H1 (cell line): Measurements from ENCODE around the gene ARID1B. TPM values are rescaled to one million over a fixed set of nuclear protein-coding genes. Genes with fewer than 3 reads are reported as not detected.
A peak's percentile ranks its signal among the peaks of the same experiment; 100 is the strongest.

ENCODE experiments used
- CTCF ChIA-PET: fragments of 300-600 bp; sonication (Branson Sonifier 250); formaldehyde crosslinking; loops from one replicate; lab custom pipeline; 2021; ENCODE audit not compliant: partially characterized antibody; lab: Charles Lee
- POLR2A ChIA-PET: fragments of 300-600 bp; sonication (Branson Sonifier 250); formaldehyde crosslinking; loops from one replicate; lab custom pipeline; 2021; ENCODE audit warnings: inconsistent platforms; ENCODE audit not compliant: partially characterized antibody; lab: Charles Lee
- DNase-seq, 2 experiments: peaks; one replicate each; pipeline versions ENCODE4 v3.0.0 to v3.0.0-alpha.2; 2010 to 2022; ENCODE audit warnings: low spot score in 2 of 2, low read depth in 1 of 2, mixed read lengths in 1 of 2
- FAIRE-seq: peaks from 2 replicates; lab custom pipeline; 2011; peaks lifted over from hg19 to GRCh38; lab: Jason Lieb, UNC
- H2AFZ ChIP-seq: 2 replicates; pipeline ENCODE4 v1.8.1; 2012; ENCODE audit warnings: low read length, inconsistent platforms
- H2AK5ac ChIP-seq: 2 replicates; pipeline ENCODE4 v1.6.1; 2013; ENCODE audit warnings: low read depth, low read length
- H2BK120ac ChIP-seq: replicated peaks from 2 replicates; pipeline ENCODE3; 2013; ENCODE audit warnings: low read depth, low read length, inconsistent platforms
- H2BK12ac ChIP-seq: 2 replicates; pipeline ENCODE4 v1.6.1; 2013; ENCODE audit warnings: low read depth, low read length
- H2BK15ac ChIP-seq: 2 replicates; pipeline ENCODE4 v1.6.1; 2013; ENCODE audit warnings: low read length
- H2BK20ac ChIP-seq: 2 replicates; pipeline ENCODE4 v1.6.1; 2013; ENCODE audit warnings: low read length
- H2BK5ac ChIP-seq: 2 replicates; pipeline ENCODE4 v1.6.1; 2013; ENCODE audit warnings: low read depth, low read length
- H3K14ac ChIP-seq: 2 replicates; pipeline ENCODE4 v1.6.1; 2013; ENCODE audit warnings: inconsistent platforms; ENCODE audit not compliant: insufficient read length
- H3K18ac ChIP-seq: 2 replicates; pipeline ENCODE4 v1.6.1; 2013; ENCODE audit warnings: low read length; ENCODE audit errors: extremely low read depth
- H3K23ac ChIP-seq: 2 replicates; pipeline ENCODE4 v1.6.1; 2013; ENCODE audit warnings: inconsistent platforms; ENCODE audit not compliant: insufficient read length
- H3K23me2 ChIP-seq: 2 replicates; pipeline ENCODE4 v1.6.1; 2013; ENCODE audit warnings: low read depth, low read length
- H3K27ac ChIP-seq: 2 replicates; pipeline ENCODE4 v1.6.1; 2011; ENCODE audit warnings: low read depth, low read length, inconsistent platforms
- H3K27me3 ChIP-seq, 4 experiments: replicated peaks in 1 of 4; 1 replicate in 1 of 4; 2 replicates in 3 of 4; pipeline versions ENCODE4 v1.6.1 to v1.8.1; 2011 to 2013; ENCODE audit warnings: low read length in 3 of 4, mild to moderate bottlenecking in 3 of 4, inconsistent platforms in 2 of 4, mixed read lengths in 2 of 4, moderate library complexity in 1 of 4; ENCODE audit not compliant: control insufficient read depth in 3 of 4, insufficient read depth in 3 of 4; ENCODE audit errors: extremely low read depth in 1 of 4
- H3K36me3 ChIP-seq, 4 experiments: 2 replicates each; pipeline versions ENCODE4 v1.6.1 to v1.8.1; 2011 to 2013; ENCODE audit warnings: mild to moderate bottlenecking in 4 of 4, low read length in 3 of 4, moderate library complexity in 2 of 4, control low read depth in 1 of 4, inconsistent platforms in 1 of 4; ENCODE audit not compliant: insufficient read depth in 4 of 4, control insufficient read depth in 2 of 4
- H3K4ac ChIP-seq: replicated peaks from 2 replicates; pipeline ENCODE3; 2013; ENCODE audit warnings: low read length, low read depth, mixed read lengths, inconsistent platforms; ENCODE audit not compliant: insufficient read length
- H3K4me1 ChIP-seq, 4 experiments: replicated peaks in 1 of 4; 1 replicate in 1 of 4; 2 replicates in 3 of 4; pipeline versions ENCODE4 v1.6.1 to v1.8.1; 2011 to 2013; ENCODE audit warnings: low read length in 3 of 4, inconsistent platforms in 2 of 4, mixed read lengths in 1 of 4; ENCODE audit not compliant: insufficient read depth in 4 of 4, control insufficient read depth in 3 of 4
- H3K4me2 ChIP-seq, 2 experiments: 2 replicates each; pipeline versions ENCODE4 v1.6.1 to v1.8.1; 2011 to 2013; ENCODE audit warnings: low read depth in 2 of 2, low read length in 2 of 2, control low read depth in 1 of 2, inconsistent platforms in 1 of 2, mild to moderate bottlenecking in 1 of 2; ENCODE audit not compliant: insufficient read depth in 1 of 2
- H3K4me3 ChIP-seq, 4 experiments: fragments of 200-600, 300-600 bp in 1 of 4; sonication (generic), shearing (Covaris generic), sonication (Bioruptor Twin) in 1 of 4; 2 replicates each; pipeline versions ENCODE4 v1.5.1 to v1.8.1; 2011 to 2016; ENCODE audit warnings: low read length in 4 of 4, low read depth in 3 of 4, control low read depth in 2 of 4, inconsistent platforms in 2 of 4, mild to moderate bottlenecking in 2 of 4, mixed read lengths in 1 of 4, moderate library complexity in 1 of 4; ENCODE audit not compliant: insufficient read depth in 2 of 4; ENCODE audit errors: extremely low read depth in 1 of 4
- H3K56ac ChIP-seq: replicated peaks from 2 replicates; pipeline ENCODE3; 2013; ENCODE audit warnings: low read depth, mild to moderate bottlenecking, mixed read lengths, low read length, inconsistent platforms; ENCODE audit not compliant: insufficient read length
- H3K79me1 ChIP-seq: 2 replicates; pipeline ENCODE4 v1.6.1; 2013; ENCODE audit warnings: low read depth, low read length, control low read depth
- H3K79me2 ChIP-seq, 2 experiments: 2 replicates each; pipeline versions ENCODE4 v1.6.1 to v1.8.1; 2012 to 2013; ENCODE audit warnings: low read length in 2 of 2, mild to moderate bottlenecking in 2 of 2, inconsistent platforms in 1 of 2; ENCODE audit not compliant: insufficient read depth in 2 of 2, control insufficient read depth in 1 of 2
- H3K9ac ChIP-seq, 4 experiments: replicated peaks in 1 of 4; 1 replicate in 1 of 4; 2 replicates in 3 of 4; pipeline versions ENCODE4 v1.6.1 to v1.8.1; 2011 to 2013; ENCODE audit warnings: low read depth in 3 of 4, low read length in 3 of 4, control low read depth in 2 of 4, mild to moderate bottlenecking in 2 of 4, moderate library complexity in 2 of 4, inconsistent platforms in 1 of 4; ENCODE audit errors: extremely low read depth in 1 of 4
- H3K9me3 ChIP-seq, 2 experiments: 2 replicates each; pipeline versions ENCODE4 v1.6.1 to v1.8.1; 2012 to 2013; ENCODE audit warnings: mild to moderate bottlenecking in 2 of 2, moderate library complexity in 2 of 2, control low read depth in 1 of 2, inconsistent platforms in 1 of 2, low read depth in 1 of 2, low read length in 1 of 2, mixed read lengths in 1 of 2; ENCODE audit not compliant: insufficient read depth in 2 of 2
- H4K20me1 ChIP-seq, 2 experiments: replicated peaks in 1 of 2; 2 replicates each; pipeline versions ENCODE3 to v1.8.1; 2011 to 2013; ENCODE audit warnings: inconsistent platforms in 2 of 2, low read length in 2 of 2, mild to moderate bottlenecking in 1 of 2; ENCODE audit not compliant: insufficient read depth in 2 of 2, control insufficient read depth in 1 of 2
- H4K5ac ChIP-seq: 2 replicates; pipeline ENCODE4 v1.6.1; 2013; ENCODE audit warnings: low read length, low read depth, mixed read lengths, inconsistent platforms; ENCODE audit not compliant: insufficient read length
- H4K8ac ChIP-seq: 2 replicates; pipeline ENCODE4 v1.8.0; 2013; ENCODE audit warnings: mild to moderate bottlenecking, moderate library complexity, low read length, inconsistent platforms; ENCODE audit not compliant: insufficient read depth; ENCODE audit errors: extremely low read depth
- H4K91ac ChIP-seq: replicated peaks from 2 replicates; pipeline ENCODE3; 2013; ENCODE audit warnings: low read length, mixed read lengths, inconsistent platforms; ENCODE audit not compliant: insufficient read length
- BACH1 ChIP-seq: IDR thresholded peaks from 2 replicates; pipeline ENCODE4 v1.6.1; 2012; ENCODE audit warnings: low read length, improper control_type of control experiment
- CTBP2 ChIP-seq: IDR thresholded peaks from 2 replicates; pipeline ENCODE4 v1.7.0; 2011; ENCODE audit warnings: borderline replicate concordance, mild to moderate bottlenecking, moderate library complexity, mixed read lengths, low read length; ENCODE audit not compliant: insufficient read depth, insufficient read length
- KDM4A ChIP-seq: IDR thresholded peaks from one replicate; pipeline ENCODE4 v1.7.1; 2012; ENCODE audit warnings: low read depth, mild to moderate bottlenecking, moderate library complexity, low read length, inconsistent platforms; ENCODE audit not compliant: severe bottlenecking
- MAFK ChIP-seq: IDR thresholded peaks from 2 replicates; pipeline ENCODE4 v1.6.1; 2012; ENCODE audit warnings: low read depth, mild to moderate bottlenecking, improper control_type of control experiment, low read length
- SIX5 ChIP-seq: IDR thresholded peaks from 2 replicates; pipeline ENCODE4 v1.6.1; 2011; ENCODE audit warnings: mild to moderate bottlenecking, low read depth, low read length
- SP4 ChIP-seq: IDR thresholded peaks from 2 replicates; pipeline ENCODE4 v1.6.1; 2012; ENCODE audit warnings: low read length, inconsistent platforms
- WGBS, 2 experiments: shearing (Covaris generic) in 1 of 2; methylation state at CpG; one replicate each; pipeline versions ENCODE4 v1.1.6 to v1.1.7; 2013 to 2015; ENCODE audit warnings: low lambda C conversion rate in 2 of 2, mixed read lengths in 2 of 2, inconsistent platforms in 1 of 2, low coverage in 1 of 2, missing lambda C conversion rate in 1 of 2; ENCODE audit not compliant: insufficient replicate concordance in 2 of 2, insufficient coverage in 1 of 2, insufficient read length in 1 of 2; ENCODE audit errors: extremely low coverage in 1 of 2, missing lambda C conversion rate in 1 of 2; 5-methylcytosine and 5-hydroxymethylcytosine counted together
- polyA plus RNA-seq, 7 experiments: library from polyadenylated mRNA; depleted of rRNA in 3 of 7; stranded (reverse) in 5 of 7; unstranded in 2 of 7; fragments of >200 nt in 5 of 7; fragments of 200-250 nt in 2 of 7; gene quantifications; 1 replicate in 5 of 7; 2 replicates in 1 of 7; 4 replicates in 1 of 7; pipeline versions ENCODE4 v1.2.1 to v1.2.3, GENCODE V29; 2011 to 2013; ENCODE audit warnings: missing spikeins in 2 of 7, mixed read lengths in 2 of 7
- total RNA-seq: library from RNA; stranded (reverse); fragmentation: NEBNext Ultra II Directional; extraction: Animal tissue kit (Norgen Biotek cat#: 25700); gene quantifications from 2 replicates; pipeline ENCODE4 v1.2.1, GENCODE V29; 2021

The ARID1B gene
- total and polyA plus RNA-seq, 2 of the 8 experiments (the other 6 are each of a cell fraction or from before 2014, with no cell fraction given), result 24.3 to 70.3 TPM

DNA sequence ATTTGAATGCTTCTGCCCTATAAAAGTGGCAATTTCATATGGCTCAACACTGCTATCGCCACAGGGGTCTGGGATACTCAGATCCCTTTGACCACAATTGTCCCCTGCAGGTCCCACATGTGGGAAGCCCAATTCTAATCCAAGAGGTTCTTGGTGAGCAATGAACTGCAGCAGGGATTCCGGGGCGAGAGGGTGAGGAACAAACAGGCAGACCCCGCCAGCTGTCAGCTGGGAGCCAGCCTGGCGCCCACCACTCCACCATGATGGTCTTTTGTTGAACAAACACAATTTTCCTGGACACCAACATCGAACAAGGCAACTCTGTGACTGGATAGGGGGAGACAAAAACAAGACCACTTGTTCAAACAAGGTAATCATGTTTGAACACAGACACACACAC lies 465.6 kb downstream of the ARID1B start:
- H3K4me3 ChIP-seq, result no peak overlapping the region
- H4K20me1 ChIP-seq, result peaks cover 0 to 3% of the 10 kb centered on the region in 2 experiments
- no peak overlapping the region for H4K8ac ChIP-seq
- no peak overlapping the region for H3K18ac ChIP-seq
- H3K79me2 ChIP-seq, result no peaks in the 10 kb centered on the region
- no peak overlapping the region for H2BK15ac ChIP-seq
- H3K79me1 ChIP-seq, result no peaks in the 10 kb centered on the region
- 0 out of 2 replicates have a peak overlapping the region, but pooled peaks have one; percentile 17 for H2BK12ac ChIP-seq
- FAIRE-seq, result no peak
- TF ChIP-seq SIX5 (no peak), KDM4A (no peak), MAFK (no peak), BACH1 (no peak), SP4 (no peak), CTBP2 (no peak)
- TF ChIP-seq, all 59 proteins: peak for 0
- H4K5ac ChIP-seq, result no peak overlapping the region
- no peak overlapping the region for H3K4ac ChIP-seq
- POLR2A ChIA-PET, result no interaction called here
- no peak for DNase-seq
- H3K23ac ChIP-seq, result no peak overlapping the region
- H2AK5ac ChIP-seq, result no peak overlapping the region
- 93% methylated on average over 6 of the region's 6 CpGs; no CpG with 5 or more reads in 1 of the 2 experiments for WGBS, 2 experiments
- peaks cover 0 to 18% (median 5%) of the 10 kb centered on the region in 4 experiments; a peak in 4 of 7 replicates for H3K4me1 ChIP-seq
- H3K27me3 ChIP-seq, result peaks cover 0 to under 1% (median 0%) of the 10 kb centered on the region in 4 experiments; a peak in 3 of 7 replicates
- no peaks in the 10 kb centered on the region for H3K36me3 ChIP-seq
- H3K27ac ChIP-seq, result no peak overlapping the region
- no peak overlapping the region for H2BK5ac ChIP-seq
- CTCF ChIA-PET, result interaction anchor here (0.7 kb wide), 1 partner anchor 1967 kb away, joined by 3 read pairs; no protein-coding TSS in a partner anchor
- H4K91ac ChIP-seq, result no peak overlapping the region
- H2BK20ac ChIP-seq, result no peak overlapping the region
- H3K9ac ChIP-seq, result no peak overlapping the region
- H3K9me3 ChIP-seq, result peaks cover 0 to 2% of the 10 kb centered on the region in 2 experiments; a peak in 1 of 4 replicates
- H3K14ac ChIP-seq, result no peak overlapping the region
- no peak overlapping the region for H2AFZ ChIP-seq
- H3K23me2 ChIP-seq, result peaks cover 4% of the 10 kb centered on the region; the same call in 1 of the 2 replicates
- no peak overlapping the region for H3K56ac ChIP-seq
- H3K4me2 ChIP-seq, result no peak overlapping the region
- no peak overlapping the region for H2BK120ac ChIP-seq
